DMS 273 (cell line): ENCODE measurements around the gene RESP18.
"Not testable (repeated sequence)": the region's sequence is repeated elsewhere in the genome, so short reads cannot be mapped to it uniquely, and the experiment has no call there.

Source experiments
- DNase-seq: peaks from one replicate; lab custom pipeline; 2025; ENCODE audit not compliant: unreplicated experiment; lab: John Stamatoyannopoulos, UW

The RESP18 gene

GRCh38 chr2:219325657-219326315 is 6.8 kb downstream of the RESP18 start:
- DNase-seq = no peak

DNA sequence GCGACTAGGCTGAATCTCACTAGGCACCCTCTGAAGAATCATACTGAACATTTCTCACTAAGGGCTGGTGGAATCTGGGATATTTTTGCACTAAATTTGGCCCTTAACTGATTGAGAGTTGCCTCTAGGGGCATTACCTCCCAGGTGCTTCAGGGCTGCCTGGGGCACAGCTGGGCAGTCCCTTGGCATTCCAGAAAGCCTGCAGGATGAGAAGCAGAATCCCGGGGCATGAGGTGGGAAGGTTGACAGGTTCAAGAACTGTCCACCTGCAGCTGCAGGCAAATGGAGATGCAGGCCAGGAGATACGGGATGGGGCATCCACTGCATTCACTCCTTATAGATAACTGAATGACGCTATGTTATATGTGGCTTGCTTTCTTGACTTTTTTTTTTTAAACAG is 7.4 kb downstream of the RESP18 start:
- DNase-seq = no peak

DNA sequence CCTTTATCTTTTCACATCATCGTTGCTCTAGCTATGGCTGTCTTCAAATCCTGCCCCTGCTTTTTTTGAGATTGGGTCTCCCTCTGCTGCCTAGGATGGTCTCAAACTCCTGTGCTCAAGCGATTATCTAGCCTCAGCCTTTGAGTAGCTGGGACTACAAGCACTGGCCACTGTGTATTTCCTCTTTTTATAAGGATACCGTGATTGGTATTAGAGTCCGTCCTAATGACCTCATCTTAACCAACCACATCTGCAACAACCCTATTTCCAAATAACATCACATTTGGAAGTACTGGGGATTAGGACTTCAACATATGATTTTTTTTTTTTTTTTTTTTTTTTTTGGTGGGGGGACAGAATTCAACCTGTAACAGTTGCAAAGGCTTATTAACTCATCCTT is 9.1 kb downstream of the RESP18 start:
- DNase-seq = no peak

DNA sequence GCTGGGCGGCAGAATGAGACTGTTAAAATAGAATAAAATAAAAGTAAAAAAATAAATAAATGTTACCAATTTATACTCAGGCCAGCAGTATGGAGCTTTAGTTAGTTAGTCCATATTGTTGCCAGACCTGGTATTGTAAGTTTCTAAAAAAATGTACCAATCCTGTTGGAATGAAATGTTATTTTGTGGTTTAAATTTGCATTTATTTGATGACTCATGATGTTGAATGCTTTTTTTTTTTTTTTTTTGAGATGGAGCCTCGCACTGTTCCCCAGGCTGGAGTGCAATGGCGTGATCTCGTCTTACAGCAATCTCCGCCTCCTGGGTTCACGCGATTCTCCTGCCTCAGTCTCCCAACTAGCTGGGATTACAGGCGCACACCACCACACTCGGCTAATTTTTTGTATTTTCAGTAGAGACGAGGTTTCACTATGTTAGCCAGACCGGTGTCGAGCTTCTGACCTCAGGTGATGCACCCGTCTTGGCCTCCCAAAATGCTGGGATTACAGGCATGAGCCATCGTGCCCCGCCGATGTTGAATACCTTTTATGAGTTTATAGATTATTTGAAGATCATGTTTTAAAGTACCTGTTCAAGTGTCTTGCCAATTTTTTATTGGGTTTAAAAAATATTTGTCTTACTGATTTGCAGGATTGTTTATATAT is 17.6 kb downstream of the RESP18 start:
- DNase-seq = no peak

- not testable (repeated sequence) for DNase-seq
Observed at GRCh38 chr2:219312683-219313263, 19.8 kb downstream of the RESP18 start.

DNA sequence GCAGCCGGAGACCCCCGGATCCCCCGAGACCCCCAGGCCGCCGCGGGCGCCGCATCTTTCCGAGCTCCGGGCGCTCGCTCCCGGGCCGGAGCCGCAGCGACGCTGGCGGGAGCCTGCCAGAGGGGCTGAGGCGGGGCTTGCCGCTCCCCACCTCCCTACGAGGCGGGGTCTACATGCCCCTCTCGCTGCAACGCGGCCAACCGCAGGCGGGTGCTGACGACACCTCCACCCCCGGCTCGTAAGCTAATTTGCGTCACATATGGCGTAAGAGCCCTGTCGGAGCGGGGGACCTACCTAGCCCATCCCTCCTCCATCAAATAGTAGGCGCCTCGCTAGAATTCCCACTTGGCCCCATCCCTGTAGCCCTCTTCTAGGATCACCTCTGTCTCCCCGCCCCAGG is 23.3 kb downstream of the RESP18 start, which contains the start of gene PTPRN:
PTPRN (minus strand) TSS at position 124 of the 400 bp plus-strand sequence; CDS start at position 55, 69 bp downstream.
- peak; percentile 61 for DNase-seq

- peak; percentile 90 for DNase-seq
Observed at GRCh38 chr2:219308142-219309101, 24.1 kb downstream of the RESP18 start.

DNA sequence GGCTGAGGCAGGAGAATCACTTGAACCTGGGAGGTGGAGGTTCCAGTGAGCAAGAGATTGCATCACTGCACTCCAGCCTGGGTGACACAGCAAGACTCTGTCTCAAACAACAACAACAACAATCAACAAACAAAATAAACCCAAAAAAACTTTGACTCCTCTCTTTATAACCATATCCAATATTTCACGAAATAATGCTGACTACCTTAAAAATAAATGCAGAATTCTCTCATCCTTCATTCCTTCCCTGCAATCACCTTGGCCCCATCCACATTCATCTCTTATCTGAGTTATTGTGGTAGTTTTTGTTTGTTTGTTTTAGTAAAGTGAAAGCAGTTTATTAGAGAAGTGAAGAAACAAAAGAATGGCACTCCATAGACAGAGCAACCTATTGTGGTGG is 26.5 kb downstream of the RESP18 start:
- DNase-seq = no peak

- no peak for DNase-seq
Observed at GRCh38 chr2:219304223-219304622, 28.3 kb downstream of the RESP18 start.

DNA sequence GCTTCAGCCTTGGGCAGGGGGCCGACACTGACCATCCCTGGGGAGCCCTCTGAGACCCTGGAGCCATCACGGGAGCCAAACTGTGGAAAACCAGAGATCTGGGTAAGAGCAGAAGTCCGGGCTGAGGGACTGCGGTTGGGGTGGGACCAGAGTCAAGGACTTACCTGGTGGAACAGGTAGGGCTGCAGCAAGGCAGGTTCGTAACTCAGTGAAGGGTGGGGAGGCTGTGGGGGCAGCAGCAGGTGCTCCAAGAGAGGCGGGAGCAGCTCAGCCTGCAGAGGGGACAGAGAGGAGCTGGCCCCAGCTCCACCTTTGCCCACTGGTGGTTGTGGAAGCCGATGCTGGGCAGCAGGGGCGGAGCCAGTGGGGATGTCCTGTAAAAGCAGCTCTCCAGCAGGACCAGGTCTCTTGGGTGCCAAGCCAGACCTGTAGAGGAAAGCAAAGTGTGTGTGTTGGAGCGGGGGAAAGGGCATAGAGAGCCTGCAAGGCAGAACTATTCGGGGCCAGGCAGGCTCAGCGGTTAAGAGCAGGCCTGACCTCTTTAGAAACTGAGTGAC is 30.1 kb downstream of the RESP18 start:
- DNase-seq = no peak

DNA sequence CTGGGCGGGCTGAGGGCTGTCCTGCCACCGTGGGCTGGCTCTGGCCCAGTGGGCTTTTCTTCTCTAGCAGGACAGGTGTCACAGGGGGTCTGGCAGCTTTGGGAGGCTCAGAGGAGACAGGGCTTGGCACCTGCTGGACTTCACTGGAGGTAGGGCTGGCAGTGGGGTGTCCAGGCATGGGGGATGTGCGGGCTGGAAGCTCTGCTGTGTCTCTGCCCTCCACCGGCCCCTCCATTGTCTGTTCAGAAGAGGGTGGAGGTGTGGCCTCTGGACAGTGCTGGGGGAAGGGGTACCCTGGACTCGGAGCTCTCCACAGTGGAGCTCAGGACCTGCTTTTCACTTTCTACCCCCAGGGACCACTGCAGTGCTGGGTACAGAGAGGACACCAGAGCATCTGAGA is 32.5 kb downstream of the RESP18 start:
- no peak for DNase-seq

DNA sequence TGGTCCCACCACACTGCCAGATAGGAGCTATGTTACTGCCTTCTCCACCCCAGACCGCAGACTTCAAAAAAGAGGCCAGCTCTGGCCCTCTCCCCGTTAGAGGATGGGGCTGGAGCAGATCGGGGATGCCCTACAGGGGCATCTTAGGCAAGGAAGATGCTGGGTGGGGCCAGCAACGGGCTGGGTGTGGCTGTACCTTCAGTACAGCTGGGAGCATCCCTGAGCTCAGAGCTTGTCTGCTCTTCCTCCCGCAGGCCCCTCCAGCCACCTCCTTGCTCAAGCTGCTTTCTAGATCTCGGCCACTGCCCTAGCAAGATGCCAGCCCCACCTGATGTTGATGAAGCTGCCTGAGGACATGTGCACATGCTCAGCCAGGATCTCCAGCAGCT is 33.2 kb downstream of the RESP18 start:
- DNase-seq = no peak

DNA sequence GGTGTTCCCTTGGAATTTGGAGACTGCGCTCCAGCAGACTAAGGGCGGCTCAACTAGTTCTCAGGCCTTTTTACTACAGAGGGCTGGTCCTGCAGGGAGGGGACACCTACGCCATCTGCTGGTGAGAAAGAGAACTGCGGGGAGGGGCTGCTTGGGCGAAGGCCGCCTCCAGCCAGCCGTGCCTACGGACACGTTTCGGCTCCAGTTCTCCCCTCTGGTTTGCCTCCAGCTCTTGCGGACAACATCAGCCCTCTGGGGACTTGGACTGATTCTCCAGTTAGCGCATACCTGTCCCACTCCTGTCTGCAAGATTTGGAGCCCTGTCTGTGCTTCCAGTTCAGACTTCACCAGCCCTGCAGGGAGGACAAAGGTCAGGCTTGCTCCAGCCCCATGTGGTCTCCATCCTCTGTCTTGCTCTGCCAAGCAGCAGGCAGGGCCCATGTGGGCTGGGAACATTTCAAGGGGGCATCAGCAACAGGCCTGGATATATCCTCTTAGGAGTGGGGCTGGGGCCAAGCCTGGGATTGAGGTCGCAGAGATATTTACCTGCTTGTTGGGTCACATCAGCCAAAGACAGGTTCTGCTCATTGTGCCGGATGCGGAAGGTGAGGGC is 33.7 kb downstream of the RESP18 start:
- peak; percentile 90 for DNase-seq

- DNase-seq = peak; percentile 51
Observed at GRCh38 chr2:219297766-219298456, 34.6 kb downstream of the RESP18 start.

DNA sequence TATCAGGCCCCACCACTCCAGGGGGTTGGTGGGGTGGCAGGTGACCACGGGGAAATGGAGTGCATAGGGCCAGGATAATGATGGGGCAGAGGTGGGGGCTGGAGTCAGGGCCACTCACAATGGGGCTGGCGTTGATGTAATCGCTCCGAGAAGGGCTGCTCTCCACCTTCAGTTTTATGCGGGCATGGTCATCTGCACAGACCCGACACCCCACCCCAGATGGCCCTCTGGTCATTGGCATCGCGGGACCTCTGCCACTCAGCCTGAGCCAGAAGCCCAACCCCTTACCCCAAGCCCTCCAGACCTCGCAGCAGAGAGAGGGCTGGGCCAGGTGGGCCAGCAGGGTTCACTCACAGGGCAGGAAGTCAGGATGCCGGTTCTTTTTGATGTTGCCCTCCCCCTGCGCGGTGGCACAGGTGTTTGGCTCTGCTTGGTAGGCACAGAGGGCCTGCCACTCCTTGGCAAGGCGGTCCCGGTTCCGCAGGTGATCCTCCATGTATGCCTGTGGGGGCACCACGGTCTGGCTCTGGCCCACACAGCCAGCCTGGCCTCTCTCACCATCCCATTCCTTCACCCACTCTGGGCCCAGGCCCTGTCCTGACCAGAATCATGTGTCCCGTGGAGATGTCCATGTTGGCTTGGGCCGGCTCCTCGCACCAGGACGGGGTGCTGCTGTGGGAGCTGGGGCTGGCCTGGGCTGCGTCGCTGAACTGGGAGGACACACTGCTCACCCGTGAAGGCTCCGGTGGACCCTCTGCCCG is 35.7 kb downstream of the RESP18 start:
- DNase-seq = no peak

DNA sequence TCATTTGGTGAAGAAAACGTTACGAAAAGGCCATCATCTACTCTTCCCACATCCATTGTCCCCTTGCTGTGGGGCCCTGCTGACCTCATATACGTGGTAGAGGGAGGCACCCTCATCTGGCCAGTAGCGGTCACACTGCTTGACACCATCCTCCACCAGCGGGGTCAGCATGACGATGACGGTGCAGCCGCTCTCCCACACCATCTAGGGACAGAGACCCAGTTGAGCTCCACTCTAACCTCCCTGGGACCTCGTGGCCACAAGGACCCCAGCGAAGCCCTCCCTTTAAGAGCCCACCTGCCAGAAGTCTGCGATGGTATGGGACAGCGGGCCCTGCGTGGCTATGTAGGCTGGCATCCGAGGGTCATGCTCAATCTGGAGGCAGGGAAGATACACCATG is 36.4 kb downstream of the RESP18 start:
- DNase-seq = no peak

DNA sequence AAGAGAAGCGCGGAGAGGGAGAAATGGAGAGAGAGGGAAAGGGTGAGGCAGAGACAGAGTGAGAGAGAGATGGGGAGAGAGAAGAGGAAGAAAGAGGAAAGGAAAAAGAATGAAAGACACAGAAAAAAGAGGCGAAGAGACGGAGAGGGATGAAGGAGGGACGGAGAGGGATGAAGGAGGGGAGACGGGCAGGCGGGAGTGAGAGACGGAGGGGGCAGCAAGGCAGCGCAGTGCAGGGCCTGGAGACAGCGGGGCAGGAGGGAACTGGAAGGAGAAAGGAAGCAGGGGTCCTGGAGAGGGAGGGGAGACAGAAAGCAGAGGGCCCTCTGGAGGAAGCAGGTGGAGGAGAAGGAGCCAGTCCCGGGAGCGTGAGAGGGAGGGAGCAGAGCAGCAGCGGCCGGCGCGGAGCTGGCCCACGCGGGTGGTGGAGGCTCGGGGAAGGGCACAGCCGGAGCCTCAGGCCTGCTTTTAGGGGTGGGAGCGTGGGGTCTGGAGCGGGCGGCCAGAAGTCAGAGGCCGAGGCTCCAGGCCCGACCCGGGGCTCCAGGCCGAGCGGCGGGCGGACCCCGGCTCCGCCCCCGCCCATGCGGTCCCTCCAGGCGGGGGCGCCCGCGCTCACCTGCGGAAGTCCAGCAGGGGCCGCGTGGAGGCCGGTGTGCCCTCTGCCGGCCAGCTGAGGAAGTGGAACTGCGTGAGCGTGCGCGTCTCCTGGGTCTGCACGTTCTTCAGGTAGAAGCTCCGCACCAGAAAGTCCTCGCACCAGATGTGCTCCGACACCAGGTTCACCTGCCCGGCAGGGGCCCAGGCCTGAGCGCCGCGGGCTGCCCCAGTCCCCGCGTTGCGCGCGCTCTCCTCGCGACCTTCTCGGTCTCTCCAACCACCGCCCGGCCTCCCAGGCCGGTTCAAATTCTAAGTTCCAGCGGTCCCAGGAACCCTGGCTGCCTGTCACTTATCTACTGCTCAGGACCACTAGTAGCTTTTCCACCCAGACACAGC is 37.9 kb downstream of the RESP18 start:
- DNase-seq = peak; percentile 93

DNA sequence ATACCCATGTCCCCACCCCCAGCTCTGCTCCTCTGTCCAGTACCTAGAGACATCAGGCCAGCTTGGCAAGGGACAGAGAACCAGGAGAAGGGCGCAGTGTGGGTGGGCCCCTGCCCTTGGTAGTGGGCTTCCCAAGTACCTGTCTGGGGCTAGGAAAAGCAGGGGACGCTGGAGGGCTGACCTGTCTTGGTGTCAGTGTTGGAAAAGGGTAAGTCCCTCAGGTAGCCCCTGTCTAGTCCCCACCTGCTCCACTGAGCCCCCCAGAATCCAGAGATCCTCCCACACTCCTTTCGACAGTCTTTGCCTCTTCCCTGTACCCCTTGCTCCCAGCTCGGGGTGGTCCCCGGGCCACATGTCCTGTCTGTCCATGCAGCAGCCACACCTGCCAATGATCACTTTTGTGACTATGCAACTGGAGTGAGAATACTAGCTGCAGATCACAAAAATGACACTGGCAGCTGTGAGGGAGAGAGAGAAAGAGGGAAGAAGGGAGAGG is 38.8 kb downstream of the RESP18 start:
- DNase-seq = no peak
